CD4-positive, alpha-beta T cell (primary cell): ENCODE data around the gene IRF9. TPM values are rescaled to one million over a fixed set of nuclear protein-coding genes. Genes with fewer than 3 reads are reported as not detected.
A peak's percentile ranks its signal among the peaks of the same experiment; 100 is the strongest.

ENCODE experiments used
- ATAC-seq: fragments of 200-7000 bp; cut with Tn5 transposase; one replicate; pipeline ENCODE4 v1.10.0; 2022; ENCODE audit warnings: mild to moderate bottlenecking; ENCODE audit not compliant: poor library complexity
- CTCF ChIA-PET: fragments of 350-600 bp; sonication (Branson Sonifier 250); formaldehyde crosslinking; loops from one replicate; lab custom pipeline; 2021; ENCODE audit warnings: antibody characterized with exemption, inconsistent platforms; lab: Charles Lee
- POLR2A ChIA-PET: fragments of 350-600 bp; sonication (Branson Sonifier 250); formaldehyde crosslinking; loops from one replicate; lab custom pipeline; 2021; ENCODE audit warnings: antibody characterized with exemption, inconsistent platforms; lab: Charles Lee
- DNase-seq, 14 experiments: peaks; one replicate each; pipeline ENCODE4 v3.0.0-alpha.2; 2013 to 2020; ENCODE audit warnings: mixed read lengths in 2 of 14
- H3K27ac ChIP-seq, 2 donors: one replicate each; pipeline versions ENCODE4 v1.5.1 to v1.7.0; 2013; ENCODE audit warnings: low read length in 2 of 2, low read depth in 1 of 2, mild to moderate bottlenecking in 1 of 2
- H3K27me3 ChIP-seq, 2 experiments: 1 replicate in 1 of 2; 2 replicates in 1 of 2; pipeline versions ENCODE4 v1.6.1 to v1.7.0; 2013; ENCODE audit warnings: low read length in 2 of 2, control low read depth in 1 of 2, mild to moderate bottlenecking in 1 of 2, moderate library complexity in 1 of 2; ENCODE audit not compliant: insufficient read depth in 2 of 2, control insufficient read depth in 1 of 2
- H3K36me3 ChIP-seq: one replicate; pipeline ENCODE4 v1.6.1; 2013; ENCODE audit warnings: low read length, control low read depth; ENCODE audit not compliant: insufficient read depth
- H3K4me1 ChIP-seq: one replicate; pipeline ENCODE4 v1.6.1; 2013; ENCODE audit warnings: low read length, control low read depth; ENCODE audit not compliant: insufficient read depth
- H3K4me3 ChIP-seq: one replicate; pipeline ENCODE4 v1.5.1; 2013; ENCODE audit warnings: mild to moderate bottlenecking, low read length, moderate library complexity
- H3K9me3 ChIP-seq, 2 experiments: 1 replicate in 1 of 2; 2 replicates in 1 of 2; pipeline versions ENCODE4 v1.6.1 to v1.7.0; 2013; ENCODE audit warnings: low read length in 2 of 2, mild to moderate bottlenecking in 2 of 2, control low read depth in 1 of 2, moderate library complexity in 1 of 2; ENCODE audit not compliant: control insufficient read depth in 1 of 2, insufficient read depth in 1 of 2
- H3K27ac Mint-ChIP-seq: one replicate; pipeline ENCODE4 v1.8.0; 2020; ENCODE audit warnings: mixed read lengths
- H3K27me3 Mint-ChIP-seq: one replicate; pipeline ENCODE4 v1.8.0; 2021; ENCODE audit warnings: mixed read lengths
- H3K36me3 Mint-ChIP-seq: one replicate; pipeline ENCODE4 v1.8.0; 2021; ENCODE audit warnings: low read depth, mixed read lengths
- H3K4me1 Mint-ChIP-seq: one replicate; pipeline ENCODE4 v1.8.0; 2021; ENCODE audit warnings: low read depth, mixed read lengths
- H3K4me3 Mint-ChIP-seq: one replicate; pipeline ENCODE4 v1.8.0; 2020; ENCODE audit warnings: mild to moderate bottlenecking, mixed read lengths
- H3K9me3 Mint-ChIP-seq: one replicate; pipeline ENCODE4 v1.8.0; 2020; ENCODE audit warnings: mixed read lengths
- intact Hi-C, 2 experiments: fragments of 100-400 bp; cut with DNase I in 1 of 2; cut with micrococcal nuclease in 1 of 2; formaldehyde crosslinking; loops; one replicate each; pipeline versions ENCODE4 v1.15.1 to v1.9.0; 2023 to 2025; cut with DNase I, micrococcal nuclease
- total RNA-seq, 174 experiments: library from RNA in 2 of 174; stranded (reverse) in 2 of 174; gene quantifications; one replicate each; pipeline ENCODE4 v1.2.3 and lab custom pipeline; 2021 to 2026
- TF ChIP-seq, protein P1 (sequence below): fragments of 200-600 bp; IDR thresholded peaks from one replicate; pipeline ENCODE4 v1.8.0; 2022; ENCODE audit warnings: antibody characterized with exemption, mild to moderate bottlenecking

The IRF9 gene
- total RNA-seq, 2 experiments from 2014 or later = 248 to 262 TPM

DNA sequence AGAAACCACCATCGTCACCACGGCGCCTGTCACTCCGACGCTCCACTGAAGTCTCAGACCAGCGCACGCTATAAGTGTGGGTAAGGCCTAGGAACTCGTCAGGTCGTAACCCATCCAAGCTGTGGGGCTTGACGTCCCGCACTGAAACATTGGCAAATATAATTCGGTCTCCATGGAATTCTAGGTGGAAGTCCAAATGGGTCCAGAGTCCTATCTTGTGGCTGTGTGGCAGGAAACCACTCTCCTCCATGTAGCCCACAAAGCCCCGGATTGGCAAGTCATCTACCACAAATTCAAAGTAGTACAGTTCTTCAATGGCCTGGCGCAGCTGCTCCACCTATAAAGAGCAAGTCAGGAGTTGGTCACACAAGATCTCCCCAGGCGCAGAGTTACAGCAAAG is 31.9 kb downstream of the IRF9 start:
- no peaks in the 10 kb centered on the region for H3K27me3 ChIP-seq
- CTCF ChIA-PET = no interaction called here
- intact Hi-C loops = no loop called here
- no peak overlapping the region for H3K4me3 ChIP-seq
- H3K27ac Mint-ChIP-seq = peak overlapping the region; percentile 77
- H3K9me3 Mint-ChIP-seq = no peaks in the 10 kb centered on the region
- peaks cover 51% of the 10 kb centered on the region for H3K4me1 ChIP-seq
- H3K27ac ChIP-seq = no peak overlapping the region
- peaks cover 61% of the 10 kb centered on the region for H3K4me1 Mint-ChIP-seq
- POLR2A ChIA-PET = no interaction called here
- H3K9me3 ChIP-seq = no peaks in the 10 kb centered on the region
- ATAC-seq = no peak
- H3K36me3 ChIP-seq = peaks cover 20% of the 10 kb centered on the region
- peaks cover 62% of the 10 kb centered on the region for H3K36me3 Mint-ChIP-seq
- peak overlapping the region; percentile 76 for H3K4me3 Mint-ChIP-seq
- no peaks in the 10 kb centered on the region for H3K27me3 Mint-ChIP-seq
- no peak for DNase-seq
- TF ChIP-seq, protein P1, sequence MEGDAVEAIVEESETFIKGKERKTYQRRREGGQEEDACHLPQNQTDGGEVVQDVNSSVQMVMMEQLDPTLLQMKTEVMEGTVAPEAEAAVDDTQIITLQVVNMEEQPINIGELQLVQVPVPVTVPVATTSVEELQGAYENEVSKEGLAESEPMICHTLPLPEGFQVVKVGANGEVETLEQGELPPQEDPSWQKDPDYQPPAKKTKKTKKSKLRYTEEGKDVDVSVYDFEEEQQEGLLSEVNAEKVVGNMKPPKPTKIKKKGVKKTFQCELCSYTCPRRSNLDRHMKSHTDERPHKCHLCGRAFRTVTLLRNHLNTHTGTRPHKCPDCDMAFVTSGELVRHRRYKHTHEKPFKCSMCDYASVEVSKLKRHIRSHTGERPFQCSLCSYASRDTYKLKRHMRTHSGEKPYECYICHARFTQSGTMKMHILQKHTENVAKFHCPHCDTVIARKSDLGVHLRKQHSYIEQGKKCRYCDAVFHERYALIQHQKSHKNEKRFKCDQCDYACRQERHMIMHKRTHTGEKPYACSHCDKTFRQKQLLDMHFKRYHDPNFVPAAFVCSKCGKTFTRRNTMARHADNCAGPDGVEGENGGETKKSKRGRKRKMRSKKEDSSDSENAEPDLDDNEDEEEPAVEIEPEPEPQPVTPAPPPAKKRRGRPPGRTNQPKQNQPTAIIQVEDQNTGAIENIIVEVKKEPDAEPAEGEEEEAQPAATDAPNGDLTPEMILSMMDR = no peak

DNA sequence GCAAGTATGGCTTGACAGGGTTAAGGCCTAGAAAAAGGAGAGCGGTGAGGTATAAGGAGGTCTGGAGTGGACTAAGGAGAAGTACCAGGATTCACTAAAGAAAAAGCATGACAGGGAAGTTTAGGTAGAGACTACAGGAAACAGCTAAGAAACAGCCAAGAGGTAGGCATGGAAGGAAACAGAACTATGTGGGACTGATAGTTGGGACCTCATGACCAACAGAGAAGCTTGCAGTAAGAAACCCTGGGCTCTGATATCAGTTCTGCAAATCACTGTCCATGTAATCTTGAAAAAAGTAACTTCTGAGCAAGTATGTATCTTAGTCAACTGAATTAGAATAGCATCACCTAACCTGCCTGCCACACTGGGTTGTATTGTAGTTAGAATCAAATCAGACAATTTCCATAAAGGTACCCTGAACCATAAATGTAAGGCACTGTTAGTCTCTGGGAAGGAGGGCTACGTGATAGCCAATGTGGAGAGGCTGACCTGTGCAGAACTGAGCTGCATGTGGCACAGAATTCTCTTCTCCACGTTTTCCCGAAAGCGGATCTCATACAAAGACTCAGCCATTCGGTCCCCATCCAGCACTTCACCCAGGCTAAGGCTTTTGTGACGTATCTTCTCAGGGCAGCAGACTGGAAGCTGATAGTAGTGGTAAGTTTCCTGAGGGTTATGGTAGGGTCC is 33.3 kb downstream of the IRF9 start:
- no peak for ATAC-seq
- Histone ChIP-seq H3K27ac (peak overlapping the region; percentile 97 to 99), H3K4me3 (peak overlapping the region; percentile 93), H3K4me1 (peaks cover 41% of the 10 kb centered on the region), H3K36me3 (peaks cover 26% of the 10 kb centered on the region), H3K27me3 (no peaks in the 10 kb centered on the region), H3K9me3 (no peaks in the 10 kb centered on the region)
- ChIA-PET CTCF (interaction anchor here (0.5 to 2.6 kb wide), 6 partner anchors 21 to 113 kb away, joined by 3 to 14 read pairs (median 4); partner anchors contain the start of genes IRF9, MDP1 and TINF2), POLR2A (interaction anchor here (0.7 to 4.0 kb wide), 11 partner anchors 9 to 236 kb away, joined by 3 to 99 read pairs (median 14); partner anchors contain the start of genes CBLN3, CHMP4A, DCAF11 and EMC9)
- Mint-ChIP-seq H3K27ac (peak overlapping the region; percentile 92), H3K4me1 (peaks cover 58% of the 10 kb centered on the region), H3K4me3 (peak overlapping the region; percentile 87), H3K36me3 (peaks cover 64% of the 10 kb centered on the region), H3K9me3 (no peaks in the 10 kb centered on the region), H3K27me3 (no peaks in the 10 kb centered on the region)
- intact Hi-C loops = loop anchor here in 1 of 2 experiments (2.0 kb wide), 1 partner anchor 58 kb away; the partner anchor contains the start of gene PSME1
- DNase-seq = no peak
- TF ChIP-seq, protein P1 = no peak

DNA sequence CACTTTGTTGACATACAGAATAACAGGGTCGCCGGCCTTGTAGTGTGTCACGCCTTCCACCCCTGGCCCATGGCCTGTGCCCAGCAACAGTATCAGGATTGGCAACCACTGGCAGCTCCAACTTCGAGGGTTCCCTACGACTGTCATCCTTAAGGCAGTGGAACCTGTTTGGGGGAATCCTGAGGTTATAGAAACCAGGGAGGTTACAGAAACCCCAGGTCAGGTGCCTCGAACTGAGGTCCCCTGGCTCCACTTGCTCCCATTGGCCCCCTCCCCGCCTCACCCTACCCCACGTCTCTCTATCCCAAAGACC is 33.8 kb downstream of the IRF9 start:
- Histone ChIP-seq H3K27me3 (no peaks in the 10 kb centered on the region), H3K4me1 (peaks cover 37% of the 10 kb centered on the region), H3K36me3 (peaks cover 26% of the 10 kb centered on the region), H3K27ac (peak overlapping the region; percentile 97 to 99), H3K4me3 (peak overlapping the region; percentile 93), H3K9me3 (no peaks in the 10 kb centered on the region)
- POLR2A ChIA-PET = interaction anchor here (0.9 to 4.0 kb wide), 15 partner anchors 9 to 236 kb away, joined by 3 to 99 read pairs (median 12); partner anchors contain the start of genes CBLN3, CHMP4A, DCAF11 and DHRS1
- intact Hi-C loops = loop anchor here (1.0 to 5.0 kb wide), 4 partner anchors 18 to 58 kb away; partner anchors contain the start of genes CHMP4A (in 1 of the 2), GMPR2 (in 1 of the 2), IRF9 (in 1 of the 2) and NEDD8 (in 1 of the 2)
- Mint-ChIP-seq H3K4me1 (peaks cover 57% of the 10 kb centered on the region), H3K4me3 (peak overlapping the region; percentile 87), H3K9me3 (no peaks in the 10 kb centered on the region), H3K27ac (peak overlapping the region; percentile 92), H3K27me3 (no peaks in the 10 kb centered on the region), H3K36me3 (peaks cover 65% of the 10 kb centered on the region)
- ATAC-seq (no peak), DNase-seq (no peak)
- TF ChIP-seq, protein P1 = no peak
- CTCF ChIA-PET = interaction anchor here (0.5 to 2.6 kb wide), 10 partner anchors 8 to 1335 kb away, joined by 3 to 14 read pairs (median 4); partner anchors contain the start of genes CHMP4A, IRF9, MDP1 and TINF2
